GM18519 (cell line): Measurements from ENCODE around the gene DPYSL4.

Experiments used
- ATAC-seq: cut with Tn5 transposase; IDR thresholded peaks from one replicate; pipeline ENCODE4 v1.9.1; 2021; ENCODE audit warnings: mild to moderate bottlenecking, moderate library complexity; ENCODE audit not compliant: unreplicated experiment, low FRiP score

The DPYSL4 gene

GRCh38 chr10:132192991-132193665 lies 6.4 kb downstream of the DPYSL4 start:
- ATAC-seq, result no peak

GRCh38 chr10:132193907-132194552 lies 7.3 kb downstream of the DPYSL4 start:
- ATAC-seq, result no peak

GRCh38 chr10:132194726-132195125 lies 8.0 kb downstream of the DPYSL4 start:
- no peak for ATAC-seq

- no peak for ATAC-seq
Observed at GRCh38 chr10:132195366-132196075, 8.8 kb downstream of the DPYSL4 start.

GRCh38 chr10:132196178-132197113 lies 9.7 kb downstream of the DPYSL4 start:
- ATAC-seq, result no peak

GRCh38 chr10:132197271-132198067 lies 10.7 kb downstream of the DPYSL4 start:
- ATAC-seq, result no peak

GRCh38 chr10:132198068-132198370 lies 11.3 kb downstream of the DPYSL4 start:
- no peak for ATAC-seq

GRCh38 chr10:132198381-132199181 lies 11.8 kb downstream of the DPYSL4 start:
- ATAC-seq, result no peak

GRCh38 chr10:132199268-132199853 lies 12.6 kb downstream of the DPYSL4 start:
- no peak for ATAC-seq

GRCh38 chr10:132199854-132200311 lies 13.1 kb downstream of the DPYSL4 start:
- no peak for ATAC-seq

GRCh38 chr10:132200344-132201110 lies 13.8 kb downstream of the DPYSL4 start:
- ATAC-seq, result no peak

GRCh38 chr10:132201111-132201969 lies 14.6 kb downstream of the DPYSL4 start:
- ATAC-seq, result no peak

- no peak for ATAC-seq
Observed at GRCh38 chr10:132202070-132202970, 15.6 kb downstream of the DPYSL4 start.

- ATAC-seq, result no peak
Observed at GRCh38 chr10:132203256-132204077, 16.7 kb downstream of the DPYSL4 start.

GRCh38 chr10:132204078-132204780 lies 17.5 kb downstream of the DPYSL4 start:
- ATAC-seq, result no peak
